ENCODE data around the gene BTBD19. TPM values are rescaled to one million over a fixed set of nuclear protein-coding genes. Genes with fewer than 3 reads are reported as not detected.

The BTBD19 gene
- total and polyA plus RNA-seq, 9 of the 15 experiments (the other 6 are each of a cell fraction or from before 2014, with no cell fraction given), result 0.22 to 2.0 (median 0.95) TPM

GRCh38 chr1:44826375-44827196 lies 18.3 kb downstream of the BTBD19 start (continued):
- TF ChIP-seq ZBTB11 (CRISPR knock-in tag; IDR thresholded peaks at IDR 0.05) (0 out of 6 replicates have a peak, but pooled peaks of 1 of the 3 experiments have one; percentile 18), THAP7 (CRISPR knock-in tag; IDR thresholded peaks at IDR 0.05) (no peak), NONO (IDR thresholded peaks at IDR 0.05; ENCODE audit: low read depth in 2 of 2, low read length in 1 of 2) (no peak), TFAP4 (CRISPR knock-in tag; IDR thresholded peaks at IDR 0.05; ENCODE audit: borderline replicate concordance) (peak; percentile 36; the same call in 1 of the 2 replicates), BHLHE40 (IDR thresholded peaks at IDR 0.05; ENCODE audit: low read length) (0 out of 2 replicates have a peak, but pooled peaks have one; percentile 4), USF1 (CRISPR knock-in tag; IDR thresholded peaks at IDR 0.05) (0 out of 2 replicates have a peak, but pooled peaks have one; percentile 15), ZNF592 (IDR thresholded peaks at IDR 0.05) (peak; percentile 47; the same call in 1 of the 2 replicates), MAZ (CRISPR knock-in tag; conservative IDR thresholded peaks at IDR 0.05 in 1 of 2, IDR thresholded peaks at IDR 0.05 in 1 of 2) (peak in 1 of 2 experiments; percentile 57; a peak in 1 of 4 replicates), ZBTB7A (IDR thresholded peaks at IDR 0.05; ENCODE audit: borderline replicate concordance, control insufficient read depth, low read depth, low read length) (peak; percentile 14; the same call in 1 of the 2 replicates), KAT7 (CRISPR knock-in tag; IDR thresholded peaks at IDR 0.05; ENCODE audit: borderline replicate concordance) (peak; percentile 92; the same call in 1 of the 2 replicates), ZBTB5 (IDR thresholded peaks at IDR 0.05) (no peak)

All from K562 (cell line).